CD14-positive monocyte (primary cell): ENCODE data around the gene TRH. TPM values are rescaled to one million over a fixed set of nuclear protein-coding genes. Genes with fewer than 3 reads are reported as not detected.

ENCODE experiments used
- DNase-seq, 3 donors: peaks; one replicate each; pipeline ENCODE4 v3.0.0-alpha.2; 2011 to 2022
- H2AFZ ChIP-seq: 2 replicates; pipeline ENCODE4 v1.6.0; 2012; ENCODE audit warnings: mild to moderate bottlenecking, low read depth, low read length, inconsistent platforms; ENCODE audit not compliant: insufficient read depth, poor library complexity, severe bottlenecking
- H3K27ac ChIP-seq, 2 donors: 1 replicate in 1 of 2; 2 replicates in 1 of 2; pipeline ENCODE4 v1.5.1; 2012 to 2013; ENCODE audit warnings: low read length in 2 of 2, control low read depth in 1 of 2, inconsistent platforms in 1 of 2, low read depth in 1 of 2, mild to moderate bottlenecking in 1 of 2
- H3K27me3 ChIP-seq, 2 donors: one replicate each; pipeline versions ENCODE4 v1.6.0 to v1.6.1; 2011 to 2013; ENCODE audit warnings: low read length in 2 of 2; ENCODE audit not compliant: control insufficient read depth in 2 of 2, insufficient read depth in 2 of 2
- H3K36me3 ChIP-seq, 2 donors: replicated peaks in 1 of 2; 1 replicate in 1 of 2; 2 replicates in 1 of 2; pipeline versions ENCODE4 v1.5.1 to v1.6.1; 2012 to 2013; ENCODE audit warnings: low read length in 2 of 2, control low read depth in 1 of 2, inconsistent platforms in 1 of 2, mild to moderate bottlenecking in 1 of 2; ENCODE audit not compliant: insufficient read depth in 2 of 2, control insufficient read depth in 1 of 2
- H3K4me1 ChIP-seq, 2 donors: 1 replicate in 1 of 2; 2 replicates in 1 of 2; pipeline versions ENCODE4 v1.5.1 to v1.6.1; 2012 to 2013; ENCODE audit warnings: low read length in 2 of 2, control low read depth in 1 of 2, inconsistent platforms in 1 of 2, mild to moderate bottlenecking in 1 of 2, moderate library complexity in 1 of 2; ENCODE audit not compliant: insufficient read depth in 2 of 2, control insufficient read depth in 1 of 2
- H3K4me2 ChIP-seq: replicated peaks from 2 replicates; pipeline ENCODE3; 2012; ENCODE audit warnings: low read length, moderate library complexity, mild to moderate bottlenecking; ENCODE audit not compliant: poor library complexity, severe bottlenecking; ENCODE audit errors: extremely low read depth
- H3K4me3 ChIP-seq, 3 experiments: fragments of 200-600 bp in 1 of 3; sonication (generic) in 1 of 3; replicated peaks in 1 of 3; 1 replicate in 2 of 3; 2 replicates in 1 of 3; pipeline ENCODE4 v1.5.1; 2011 to 2013; ENCODE audit warnings: low read length in 3 of 3, mild to moderate bottlenecking in 3 of 3, control low read depth in 2 of 3, low read depth in 2 of 3, inconsistent platforms in 1 of 3, moderate library complexity in 1 of 3
- H3K79me2 ChIP-seq: 2 replicates; pipeline ENCODE4 v1.6.0; 2012; ENCODE audit warnings: mild to moderate bottlenecking, control low read depth, inconsistent platforms, low read length, moderate library complexity; ENCODE audit not compliant: insufficient read depth
- H3K9ac ChIP-seq: 2 replicates; pipeline ENCODE4 v1.6.0; 2017; ENCODE audit warnings: low read length, mild to moderate bottlenecking; ENCODE audit not compliant: insufficient read depth, poor library complexity, severe bottlenecking
- H3K9me3 ChIP-seq, 2 donors: replicated peaks in 1 of 2; 1 replicate in 1 of 2; 2 replicates in 1 of 2; pipeline versions ENCODE4 v1.5.1 to v1.6.1; 2012 to 2013; ENCODE audit warnings: low read length in 2 of 2, control low read depth in 1 of 2; ENCODE audit not compliant: control insufficient read depth in 1 of 2, insufficient read depth in 1 of 2
- H4K20me1 ChIP-seq: 2 replicates; pipeline ENCODE4 v1.6.0; 2012; ENCODE audit warnings: mild to moderate bottlenecking, low read length, control low read depth, moderate library complexity; ENCODE audit not compliant: insufficient read depth
- H3K27ac Mint-ChIP-seq, 7 donors: one replicate each; pipeline ENCODE4 v1.8.0; 2020; ENCODE audit warnings: mild to moderate bottlenecking in 7 of 7, mixed read lengths in 7 of 7, moderate library complexity in 6 of 7, inconsistent platforms in 2 of 7
- H3K27me3 Mint-ChIP-seq, 3 donors: one replicate each; pipeline ENCODE4 v1.8.0; 2021 to 2022; ENCODE audit warnings: low read depth in 3 of 3, mild to moderate bottlenecking in 3 of 3, mixed read lengths in 3 of 3, moderate library complexity in 3 of 3, inconsistent platforms in 1 of 3
- H3K36me3 Mint-ChIP-seq, 2 donors: one replicate each; pipeline ENCODE4 v1.8.0; 2020; ENCODE audit warnings: mixed read lengths in 2 of 2, inconsistent platforms in 1 of 2, mild to moderate bottlenecking in 1 of 2
- H3K4me1 Mint-ChIP-seq: one replicate; pipeline ENCODE4 v1.8.0; 2020; ENCODE audit warnings: mild to moderate bottlenecking, mixed read lengths
- H3K4me3 Mint-ChIP-seq, 2 donors: one replicate each; pipeline ENCODE4 v1.8.0; 2020; ENCODE audit warnings: mild to moderate bottlenecking in 2 of 2, mixed read lengths in 2 of 2, moderate library complexity in 1 of 2
- H3K9me3 Mint-ChIP-seq, 7 donors: one replicate each; pipeline ENCODE4 v1.8.0; 2020 to 2022; ENCODE audit warnings: mixed read lengths in 7 of 7, mild to moderate bottlenecking in 6 of 7, moderate library complexity in 6 of 7, inconsistent platforms in 2 of 7
- CTCF ChIP-seq: fragments of 200-600 bp; IDR thresholded peaks from one replicate; pipeline ENCODE4 v1.8.0; 2022; ENCODE audit warnings: antibody characterized with exemption, mild to moderate bottlenecking
- WGBS: methylation state at CpG from one replicate; pipeline ENCODE4 v1.1.5; 2013; ENCODE audit warnings: missing lambda C conversion rate; ENCODE audit not compliant: insufficient coverage; 5-methylcytosine and 5-hydroxymethylcytosine counted together
- intact Hi-C, 2 donors: fragments of 100-400 bp; cut with micrococcal nuclease; formaldehyde crosslinking; loops; one replicate each; pipeline versions ENCODE4 v1.15.0 to v1.15.1; 2023
- polyA plus RNA-seq, 3 donors: library from polyadenylated mRNA; depleted of rRNA in 1 of 3; unstranded in 2 of 3; stranded (reverse) in 1 of 3; fragments of 300-500 nt in 2 of 3; fragments of >200 nt in 1 of 3; fragmentation: Illumina TruSeq in 2 of 3; gene quantifications; 1 replicate in 2 of 3; 2 replicates in 1 of 3; pipeline ENCODE4 v1.2.3, GENCODE V29; 2012 to 2021

Gene TRH
- polyA plus RNA-seq, 3 donors = 0.91 TPM; not detected in 2

GRCh38 chr3:129962600-129962999 is 11.9 kb upstream of the TRH start:
- Mint-ChIP-seq H3K9me3 (no peaks in the 10 kb centered on the region), H3K27me3 (peaks cover 3 to 7% (median 4%) of the 10 kb centered on the region in 3 donors), H3K4me1 (peaks cover 23% of the 10 kb centered on the region), H3K36me3 (no peaks in the 10 kb centered on the region), H3K27ac (peak overlapping the region in 1 of 7 donors; percentile 18), H3K4me3 (no peak overlapping the region)
- H4K20me1 ChIP-seq = no peaks in the 10 kb centered on the region
- H3K4me1 ChIP-seq = peaks cover 18 to 21% of the 10 kb centered on the region in 2 donors
- H2AFZ ChIP-seq = no peak overlapping the region
- no peak overlapping the region for H3K27ac ChIP-seq
- H3K4me2 ChIP-seq = no peak overlapping the region
- H3K4me3 ChIP-seq = no peak overlapping the region
- no CpG with 5 or more reads among the region's 3 CpGs for WGBS
- H3K27me3 ChIP-seq = no peaks in the 10 kb centered on the region
- intact Hi-C loops = no loop called here
- no peaks in the 10 kb centered on the region for H3K9me3 ChIP-seq
- no peaks in the 10 kb centered on the region for H3K36me3 ChIP-seq
- no peak overlapping the region for H3K9ac ChIP-seq
- no peaks in the 10 kb centered on the region for H3K79me2 ChIP-seq
- no peak for TF ChIP-seq CTCF
- DNase-seq = no peak

DNA sequence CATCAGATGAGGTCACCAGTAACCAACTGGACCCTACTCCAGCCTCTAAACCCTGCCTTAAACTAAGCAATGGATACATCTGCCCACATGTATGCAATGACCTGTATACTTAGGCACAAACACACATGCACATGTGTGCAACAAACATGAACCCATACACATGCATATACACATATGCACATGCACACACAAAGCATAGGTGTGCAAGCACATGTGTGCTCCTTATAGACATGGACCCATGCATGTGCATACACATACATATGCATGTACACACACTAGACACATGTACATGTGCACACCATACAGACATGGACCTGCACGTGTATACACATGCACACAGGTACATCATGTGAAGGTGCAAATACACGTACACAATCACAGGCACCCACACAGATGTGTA is 8.6 kb upstream of the TRH start:
- no peak for DNase-seq
- H3K27me3 Mint-ChIP-seq = peaks cover 0 to 3% (median under 1%) of the 10 kb centered on the region in 3 donors
- H3K4me1 ChIP-seq = no peaks in the 10 kb centered on the region
- H3K9ac ChIP-seq = no peak overlapping the region
- H3K79me2 ChIP-seq = no peaks in the 10 kb centered on the region
- H3K9me3 ChIP-seq = no peaks in the 10 kb centered on the region
- no peaks in the 10 kb centered on the region for H3K36me3 Mint-ChIP-seq
- TF ChIP-seq CTCF = no peak
- H3K27ac Mint-ChIP-seq = no peak overlapping the region
- intact Hi-C loops = no loop called here
- 90% methylated on average over 2 of the region's 2 CpGs for WGBS
- H3K36me3 ChIP-seq = no peaks in the 10 kb centered on the region
- H4K20me1 ChIP-seq = no peaks in the 10 kb centered on the region
- no peak overlapping the region for H3K4me3 Mint-ChIP-seq
- H3K9me3 Mint-ChIP-seq = no peaks in the 10 kb centered on the region
- no peak overlapping the region for H2AFZ ChIP-seq
- no peak overlapping the region for H3K4me3 ChIP-seq
- H3K27ac ChIP-seq = no peak overlapping the region
- peaks cover under 1% of the 10 kb centered on the region for H3K4me1 Mint-ChIP-seq
- no peaks in the 10 kb centered on the region for H3K27me3 ChIP-seq
- H3K4me2 ChIP-seq = no peak overlapping the region
